HepG2 (cell line): Measurements from ENCODE around the gene C16orf82. TPM values are rescaled to one million over a fixed set of nuclear protein-coding genes. Genes with fewer than 3 reads are reported as not detected.
"Not testable (repeated sequence)": the region's sequence is repeated elsewhere in the genome, so short reads cannot be mapped to it uniquely, and the experiment has no call there.

Experiments used
- ATAC-seq: fragments of 200-7000 bp; cut with Tn5 transposase; 3 replicates; pipeline ENCODE4 v1.9.1; 2020; ENCODE audit warnings: mild to moderate bottlenecking, moderate library complexity
- BruUV-seq: library from RNA; stranded (reverse); fragments of 400-500 nt; replicated peaks from 2 replicates; lab custom pipeline; 2021; lab: Mats Ljungman, UMichigan
- CTCF ChIA-PET: fragments of 300-600 bp; formaldehyde crosslinking; extraction: SDS; loops from one replicate; lab custom pipeline; 2021; ENCODE audit warnings: low total read pairs, inconsistent platforms, low intra/inter-chr PET ratio; lab: Yijun Ruan, JAX
- POLR2A ChIA-PET: fragments of 350-600 bp; sonication (Branson Sonifier 250); formaldehyde crosslinking; loops from one replicate; lab custom pipeline; 2020; ENCODE audit warnings: antibody characterized with exemption, inconsistent platforms; lab: Yijun Ruan, JAX
- DNase-seq: peaks from one replicate; pipeline ENCODE4 v3.0.0-alpha.2; 2015; ENCODE audit warnings: low spot score
- FAIRE-seq: peaks from 3 replicates; lab custom pipeline; 2011; peaks lifted over from hg19 to GRCh38; lab: Jason Lieb, UNC
- H2AFZ ChIP-seq: one replicate; pipeline ENCODE4 v1.6.1; 2011; ENCODE audit warnings: low read length, inconsistent platforms
- H3K27ac ChIP-seq: fragments of 300-600 bp; 3 replicates; pipeline ENCODE4 v1.8.0; 2011; ENCODE audit warnings: mixed run types, mild to moderate bottlenecking, mixed read lengths, low read length, inconsistent platforms; ENCODE audit not compliant: insufficient read depth; ENCODE audit errors: extremely low read length
- H3K27me3 ChIP-seq, 2 experiments: fragments of 200-600 bp in 1 of 2; 2 replicates in 1 of 2; 3 replicates in 1 of 2; pipeline versions ENCODE4 v1.6.0 to v1.8.0; 2011; ENCODE audit warnings: low read length in 2 of 2, mild to moderate bottlenecking in 2 of 2, moderate library complexity in 2 of 2, inconsistent platforms in 1 of 2; ENCODE audit not compliant: insufficient read depth in 2 of 2, control insufficient read depth in 1 of 2
- H3K36me3 ChIP-seq, 2 experiments: fragments of 200-600 bp in 1 of 2; replicated peaks in 1 of 2; 2 replicates in 1 of 2; 3 replicates in 1 of 2; pipeline versions ENCODE4 v1.5.1 to v1.8.0; 2011; ENCODE audit warnings: low read length in 2 of 2, inconsistent platforms in 1 of 2; ENCODE audit not compliant: insufficient read depth in 2 of 2, control insufficient read depth in 1 of 2
- H3K4me1 ChIP-seq: 2 replicates; pipeline ENCODE4 v1.5.1; 2012; ENCODE audit warnings: low read length, inconsistent platforms; ENCODE audit not compliant: insufficient read depth
- H3K4me2 ChIP-seq: 2 replicates; pipeline ENCODE4 v1.6.0; 2011; ENCODE audit warnings: low read depth, low read length, inconsistent platforms
- H3K4me3 ChIP-seq, 3 experiments: fragments of 200-600 bp in 1 of 3; sonication (generic), shearing (Covaris generic) in 1 of 3; replicated peaks in 1 of 3; 2 replicates each; pipeline ENCODE4 v1.5.1; 2011 to 2016; ENCODE audit warnings: low read length in 3 of 3, inconsistent platforms in 2 of 3, low read depth in 2 of 3, mild to moderate bottlenecking in 2 of 3, control low read depth in 1 of 3, mixed read lengths in 1 of 3; ENCODE audit not compliant: insufficient read depth in 1 of 3
- H3K79me2 ChIP-seq: one replicate; pipeline ENCODE4 v1.6.1; 2011; ENCODE audit warnings: low read length, inconsistent platforms; ENCODE audit not compliant: insufficient read depth
- H3K9ac ChIP-seq: 2 replicates; pipeline ENCODE4 v1.6.0; 2011; ENCODE audit warnings: mild to moderate bottlenecking, low read depth, low read length, inconsistent platforms; ENCODE audit not compliant: insufficient read depth
- H3K9me3 ChIP-seq: 2 replicates; pipeline ENCODE4 v1.5.1; 2012; ENCODE audit warnings: mild to moderate bottlenecking, low read length
- H4K20me1 ChIP-seq: 2 replicates; pipeline ENCODE4 v1.6.0; 2011; ENCODE audit warnings: inconsistent platforms, mild to moderate bottlenecking, low read length, moderate library complexity; ENCODE audit not compliant: insufficient read depth
- KLF6 ChIP-seq: IDR thresholded peaks from 2 replicates; pipeline ENCODE4 v1.8.0; 2016; ENCODE audit warnings: missing biosample characterization, missing genetic modification reagents
- MAX ChIP-seq: IDR thresholded peaks from 2 replicates; pipeline ENCODE4 v1.6.1; 2012; ENCODE audit warnings: inconsistent platforms
- MXD3 ChIP-seq: IDR thresholded peaks from 2 replicates; pipeline ENCODE4 v1.6.1; 2016; ENCODE audit warnings: mild to moderate bottlenecking, missing biosample characterization, missing genetic modification reagents
- SRSF9 ChIP-seq: fragments of 200-400 bp; formaldehyde crosslinking; IDR thresholded peaks from 2 replicates; pipeline ENCODE4 v1.6.1; 2018; ENCODE audit warnings: borderline replicate concordance, mild to moderate bottlenecking, low read depth, low read length; ENCODE audit not compliant: insufficient read depth, poor library complexity, severe bottlenecking
- THAP11 ChIP-seq: IDR thresholded peaks from 2 replicates; pipeline ENCODE4 v1.6.1; 2016; ENCODE audit warnings: missing biosample characterization, missing genetic modification reagents
- ZNF224 ChIP-seq: sonication (generic); formaldehyde crosslinking; IDR thresholded peaks from 2 replicates; pipeline ENCODE4 v1.5.0; 2020; ENCODE audit warnings: mild to moderate bottlenecking, missing genetic modification reagents
- ZNF44 ChIP-seq: sonication (generic); formaldehyde crosslinking; IDR thresholded peaks from 2 replicates; pipeline ENCODE4 v1.5.1; 2020; ENCODE audit warnings: mild to moderate bottlenecking, missing genetic modification reagents
- ZNF543 ChIP-seq: sonication (generic); formaldehyde crosslinking; IDR thresholded peaks from 2 replicates; pipeline ENCODE4 v1.4.0; 2020; ENCODE audit warnings: mild to moderate bottlenecking, missing genetic modification reagents
- ZNF790 ChIP-seq: sonication (generic); formaldehyde crosslinking; IDR thresholded peaks from 2 replicates; pipeline ENCODE4 v1.8.0; 2022; ENCODE audit warnings: missing genetic modification reagents, mild to moderate bottlenecking, borderline replicate concordance
- WGBS: methylation state at CpG from one replicate; pipeline ENCODE4 v1.1.6; 2017; ENCODE audit warnings: low lambda C conversion rate; 5-methylcytosine and 5-hydroxymethylcytosine counted together
- in situ Hi-C: cut with HindIII; loops from 2 replicates; pipeline ENCODE4 v1.10.0; 2017; ENCODE audit warnings: low pct_unique_long_range_greater_than_20kb; ENCODE audit not compliant: extremely low pct_ligation_motif_present
- intact Hi-C: fragments of 100-400 bp; cut with micrococcal nuclease; formaldehyde crosslinking; loops from one replicate; pipeline ENCODE4 v1.10.0; 2022; ENCODE audit not compliant: unreplicated experiment
- polyA plus RNA-seq, 8 experiments: library from polyadenylated mRNA; depleted of rRNA in 3 of 8; stranded (reverse) in 7 of 8; unstranded in 1 of 8; fragments of >200 nt; fragmentation: Illumina TruSeq in 4 of 8; extraction: Trizol in 4 of 8; gene quantifications; 2 replicates each; pipeline versions ENCODE4 v1.2.1 to v1.2.3, GENCODE V29; 2011 to 2016; ENCODE audit warnings: low read depth in 4 of 8, missing spikeins in 1 of 8, mixed read lengths in 1 of 8; ENCODE audit not compliant: insufficient read depth in 1 of 8
- total RNA-seq, 5 experiments: library from RNA; depleted of rRNA; stranded (reverse); fragments of >200 nt; fragmentation: Illumina TruSeq; extraction: Trizol; gene quantifications; 2 replicates each; pipeline ENCODE4 v1.2.3, GENCODE V29; 2016; ENCODE audit warnings: low read depth in 1 of 5

C16orf82 gene
- total and polyA plus RNA-seq, 2 of the 13 experiments (the other 11 are each of a cell fraction or from before 2014, with no cell fraction given) = not detected

GRCh38 chr16:27086031-27086430 is 19.3 kb downstream of the C16orf82 start:
- CTCF ChIA-PET, POLR2A ChIA-PET, in situ Hi-C loops, H3K4me3 ChIP-seq, H3K36me3 ChIP-seq, H4K20me1 ChIP-seq, BruUV-seq, intact Hi-C loops, H2AFZ ChIP-seq, FAIRE-seq, H3K4me1 ChIP-seq, H3K4me2 ChIP-seq, H3K79me2 ChIP-seq, ATAC-seq, DNase-seq, H3K9me3 ChIP-seq, H3K27ac ChIP-seq, H3K9ac ChIP-seq: not testable (repeated sequence)
- peaks cover 0 to 14% of the 10 kb centered on the region in 2 experiments; a peak in 3 of 5 replicates for H3K27me3 ChIP-seq
- 25% methylated on average over 9 of the region's 9 CpGs for WGBS

DNA sequence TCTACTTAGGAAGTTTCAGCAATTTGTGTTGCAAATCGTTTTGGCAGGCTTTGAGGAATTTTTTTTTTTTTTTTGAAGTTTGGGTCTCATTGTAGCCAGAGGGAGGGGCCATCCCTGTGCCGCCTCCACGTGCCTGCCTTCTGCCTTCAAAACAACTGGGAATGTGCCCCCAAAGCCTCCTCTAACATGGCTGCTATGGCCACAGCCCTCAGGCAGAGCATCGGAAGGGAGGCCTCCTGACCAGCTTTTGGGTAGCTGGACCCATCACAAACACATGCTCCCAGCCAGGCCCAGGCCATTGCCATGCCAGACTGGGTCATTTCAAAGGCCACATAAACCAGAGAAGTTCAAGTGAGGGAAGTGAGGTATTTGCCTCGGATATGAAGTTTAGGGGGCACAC is 21.5 kb downstream of the C16orf82 start:
- Histone ChIP-seq H3K4me3 (no peak overlapping the region), H3K4me2 (no peak overlapping the region), H3K4me1 (no peaks in the 10 kb centered on the region), H3K9ac (no peak overlapping the region), H4K20me1 (no peaks in the 10 kb centered on the region), H3K27me3 (peaks cover 0 to 14% of the 10 kb centered on the region in 2 experiments; a peak in 2 of 5 replicates), H2AFZ (no peak overlapping the region), H3K27ac (no peak overlapping the region), H3K79me2 (no peaks in the 10 kb centered on the region), H3K9me3 (no peaks in the 10 kb centered on the region), H3K36me3 (no peaks in the 10 kb centered on the region)
- POLR2A ChIA-PET = no interaction called here
- intact Hi-C loops (no loop called here), in situ Hi-C loops (no loop called here)
- no peak for DNase-seq
- ATAC-seq = no peak
- 5% methylated on average over 5 of the region's 5 CpGs for WGBS
- CTCF ChIA-PET = no interaction called here
- no peak for FAIRE-seq
- no TSS peak for BruUV-seq
- TF ChIP-seq KLF6 (CRISPR knock-in tag) (no peak), ZNF44 (CRISPR knock-in tag) (no peak), ZNF790 (CRISPR knock-in tag) (no peak), SRSF9 (no peak), MAX (no peak), ZNF224 (CRISPR knock-in tag) (no peak), THAP11 (CRISPR knock-in tag) (no peak), MXD3 (no peak), ZNF543 (CRISPR knock-in tag) (no peak)
